Measurements from ENCODE around the gene PC. TPM values are rescaled to one million over a fixed set of nuclear protein-coding genes. Genes with fewer than 3 reads are reported as not detected.

Gene PC
- polyA plus RNA-seq, 4 donors = 44.3 to 58.3 (median 53.0) TPM

GRCh38 chr11:66869567-66869870 lies 88.7 kb downstream of the PC start:
- no peak for DNase-seq (ENCODE audit: low read depth in 4 of 4, low spot score in 2 of 4)

DNA sequence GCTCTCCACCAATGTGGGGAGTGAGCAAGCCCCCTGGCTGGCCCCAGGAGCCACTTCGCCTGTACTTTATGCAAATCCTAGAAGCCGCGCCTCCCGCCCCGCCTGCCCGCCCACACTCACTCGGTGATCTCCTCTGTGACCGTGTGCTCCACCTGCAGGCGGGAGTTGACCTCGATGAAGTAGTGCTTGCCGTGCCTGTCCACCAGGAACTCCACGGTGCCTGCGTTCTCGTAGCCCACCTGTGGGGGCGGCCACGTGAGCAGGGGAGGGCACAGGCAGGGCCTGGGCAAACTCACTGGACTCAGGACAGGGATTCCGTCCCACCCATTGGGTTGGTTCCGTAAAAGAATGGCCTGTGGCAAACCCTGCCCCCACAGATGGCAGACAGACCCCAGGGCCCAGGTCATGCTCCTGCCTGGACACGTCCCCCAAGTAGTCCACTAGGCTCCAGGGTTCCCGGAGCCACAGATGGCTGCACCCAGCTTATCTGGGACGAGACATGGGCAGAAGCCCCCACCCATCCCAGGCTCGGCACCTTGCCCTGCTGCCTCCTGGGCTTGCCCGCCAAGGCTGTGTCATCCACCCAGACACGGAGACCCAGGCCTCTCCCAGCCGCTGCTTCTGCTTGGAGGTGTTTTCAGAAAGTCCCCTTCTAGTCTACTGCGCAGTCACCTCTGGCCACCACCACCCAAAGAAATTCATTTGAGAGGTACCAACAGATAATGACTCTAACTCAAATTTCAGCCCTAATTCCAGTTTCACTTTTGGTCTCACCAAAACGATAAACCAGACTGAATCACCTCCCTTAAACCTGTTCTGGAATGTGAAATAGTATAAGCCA lies 89.2 kb downstream of the PC start:
- no peak for DNase-seq (ENCODE audit: low read depth in 4 of 4, low spot score in 2 of 4)

- DNase-seq (ENCODE audit: low read depth in 4 of 4, low spot score in 2 of 4) = no peak
These were observed 90.0 kb downstream of the PC start for GRCh38 chr11:66868082-66868725.

DNA sequence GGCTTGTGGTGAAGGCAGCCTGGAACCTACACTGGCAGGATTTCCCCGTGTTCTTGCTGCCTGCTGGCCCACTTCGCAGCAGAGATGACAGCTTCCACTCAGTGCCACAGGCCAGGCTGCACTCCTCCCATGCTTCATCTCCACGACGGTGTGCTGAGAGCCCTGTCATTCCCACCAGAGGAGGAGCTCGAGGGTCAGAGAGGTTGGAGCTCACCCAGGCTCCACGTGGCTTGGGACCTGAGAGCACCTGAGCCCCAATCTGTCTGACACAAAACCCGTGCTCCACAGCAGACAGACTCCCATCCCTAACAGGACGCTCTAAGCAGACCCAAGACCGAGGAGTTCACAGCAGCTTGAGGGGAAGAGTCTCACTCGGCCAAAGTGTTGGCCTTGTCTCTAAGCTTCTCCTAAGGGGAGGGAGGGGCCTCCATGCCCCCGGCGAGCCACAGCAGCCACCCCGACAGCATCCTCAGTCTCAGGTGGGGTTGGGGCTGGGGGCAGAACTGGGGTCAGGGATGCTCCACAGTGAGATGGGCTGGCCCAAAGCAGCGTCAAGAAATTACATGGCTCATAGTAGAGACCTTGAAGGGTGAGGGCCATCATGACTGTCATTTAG lies 90.7 kb downstream of the PC start:
- DNase-seq (ENCODE audit: low read depth in 4 of 4, low spot score in 2 of 4) = no peak

GRCh38 chr11:66866511-66866986 lies 91.6 kb downstream of the PC start:
- no peak for DNase-seq (ENCODE audit: low read depth in 4 of 4, low spot score in 2 of 4)

DNA sequence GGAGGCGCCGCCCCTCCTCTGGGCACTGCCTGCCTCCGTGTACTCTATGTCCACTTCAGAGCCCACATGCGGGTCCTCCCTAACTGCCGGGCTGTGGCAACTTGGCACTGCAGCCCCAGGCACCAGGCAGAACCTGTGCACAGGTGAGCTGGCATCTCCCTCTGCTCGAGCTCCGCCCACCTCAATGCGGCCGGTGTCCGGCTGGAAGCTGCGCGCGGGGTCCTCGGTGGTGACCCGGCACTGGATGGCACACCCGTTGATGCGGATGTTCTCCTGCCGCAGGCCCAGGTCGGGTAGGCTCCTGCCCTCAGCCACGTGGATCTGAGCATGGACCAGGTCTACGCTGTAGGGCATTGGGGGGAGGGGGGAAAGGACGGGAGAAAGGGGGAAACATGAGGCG lies 92.2 kb downstream of the PC start:
- DNase-seq (ENCODE audit: low read depth in 4 of 4, low spot score in 2 of 4) = no peak

- DNase-seq (ENCODE audit: low read depth in 4 of 4, low spot score in 2 of 4) = no peak
These were observed 93.1 kb downstream of the PC start for GRCh38 chr11:66864924-66865697.

- no peak for DNase-seq (ENCODE audit: low read depth in 4 of 4, low spot score in 2 of 4)
These were observed 93.8 kb downstream of the PC start for GRCh38 chr11:66864172-66864901.

- DNase-seq (ENCODE audit: low read depth in 4 of 4, low spot score in 2 of 4) = no peak
These were observed 94.6 kb downstream of the PC start for GRCh38 chr11:66863428-66864125.

DNA sequence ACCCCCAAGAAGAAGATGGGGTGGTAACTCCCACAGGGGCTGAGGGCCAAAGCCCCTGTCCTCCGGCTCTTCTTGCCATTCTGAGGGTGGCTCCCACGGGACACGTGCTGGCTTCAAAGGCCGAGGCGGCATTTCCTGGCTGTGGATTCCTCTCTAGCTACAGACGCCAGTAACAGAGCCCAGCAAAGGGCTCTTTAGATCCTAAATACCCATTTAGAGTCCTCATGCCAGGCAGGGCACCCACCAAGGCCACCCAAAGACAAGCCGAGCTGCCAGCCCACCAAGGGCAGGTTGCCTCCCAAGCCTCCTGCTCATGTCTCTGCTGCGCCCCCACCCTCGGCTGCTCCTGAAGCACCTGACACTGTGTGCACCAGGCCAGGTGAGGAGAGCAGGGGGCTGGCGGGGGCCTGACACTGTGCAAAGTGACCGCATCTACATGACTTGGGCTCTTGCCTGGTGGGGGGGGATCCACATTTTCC lies 95.6 kb downstream of the PC start:
- DNase-seq (ENCODE audit: low read depth in 4 of 4, low spot score in 2 of 4) = no peak

DNA sequence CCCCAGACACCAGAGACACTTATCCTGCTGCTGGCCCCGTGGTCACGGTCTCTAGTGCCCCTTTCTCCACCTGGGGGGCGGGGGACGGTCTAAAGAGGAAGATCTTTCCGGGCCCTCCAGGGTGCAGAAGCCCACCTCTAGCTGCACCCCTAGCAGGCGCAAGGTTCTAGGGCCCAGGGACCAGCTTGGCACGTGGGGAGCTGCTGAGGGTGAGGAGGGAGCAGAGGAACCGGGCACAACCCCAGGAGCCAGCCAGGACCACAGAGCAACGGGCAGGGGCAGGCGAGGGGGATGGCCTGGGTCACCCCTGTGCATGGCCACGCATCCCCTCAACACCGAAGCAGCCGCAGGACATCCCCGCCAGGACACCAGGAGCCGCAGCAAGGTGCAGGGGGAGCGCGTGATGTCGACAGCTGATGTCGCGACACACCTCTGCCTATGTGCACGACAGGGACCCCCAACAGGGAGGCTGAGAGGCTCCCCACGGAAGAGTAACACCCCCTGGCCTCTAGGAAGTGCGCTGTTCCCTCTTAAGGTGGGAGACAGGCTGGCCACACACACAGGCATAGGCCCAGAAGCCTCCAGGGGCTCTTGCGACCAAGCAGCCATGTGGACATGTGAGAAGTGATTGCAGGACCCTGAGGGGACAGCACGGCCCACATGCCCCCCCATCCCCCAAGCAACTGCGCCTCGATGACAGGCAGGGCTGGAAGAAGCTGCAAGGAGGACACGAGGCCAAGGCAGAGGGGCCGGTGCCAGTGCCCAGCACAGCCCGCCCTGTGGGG lies 96.2 kb downstream of the PC start:
- DNase-seq (ENCODE audit: low read depth in 4 of 4, low spot score in 2 of 4) = no peak

DNA sequence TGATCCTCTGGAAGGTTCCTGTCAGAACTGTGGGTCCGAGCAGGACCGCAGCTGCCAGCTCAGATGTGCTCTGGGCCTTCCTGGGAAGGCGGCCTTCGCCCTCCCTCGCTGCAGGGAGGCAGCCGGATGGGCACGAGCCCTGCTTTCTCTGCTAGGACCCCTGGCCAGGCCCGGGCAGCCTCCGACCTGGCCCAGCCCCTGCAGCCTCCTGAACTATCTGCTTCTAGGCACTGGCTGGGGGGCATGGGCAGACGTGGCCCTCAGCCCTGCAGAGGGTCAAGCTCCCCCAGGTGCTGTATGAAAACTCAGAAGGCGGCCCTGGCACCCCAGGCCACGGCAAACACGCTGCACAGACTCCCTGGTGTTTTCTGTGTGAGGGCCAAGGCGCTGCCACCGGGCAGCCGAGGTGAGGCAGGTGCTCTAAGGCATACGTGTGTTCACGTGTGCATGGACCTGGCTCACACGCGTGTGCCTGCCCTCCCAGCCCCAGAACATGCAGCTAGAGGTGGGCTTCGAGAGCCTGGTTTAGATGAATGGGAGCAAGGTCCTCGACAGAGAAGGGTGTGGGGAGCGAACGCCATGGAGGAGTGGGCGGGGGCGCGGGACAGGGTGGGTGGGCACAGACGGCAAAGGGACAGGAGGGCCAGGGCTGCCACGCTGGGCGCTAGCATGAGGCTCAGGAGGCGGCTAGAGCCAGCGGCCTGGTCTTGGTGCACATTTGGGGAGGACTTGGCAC lies 97.0 kb downstream of the PC start:
- DNase-seq (ENCODE audit: low read depth in 4 of 4, low spot score in 2 of 4) = no peak

- DNase-seq (ENCODE audit: low read depth in 4 of 4, low spot score in 2 of 4) = no peak
These were observed 97.7 kb downstream of the PC start for GRCh38 chr11:66860449-66860831.

DNA sequence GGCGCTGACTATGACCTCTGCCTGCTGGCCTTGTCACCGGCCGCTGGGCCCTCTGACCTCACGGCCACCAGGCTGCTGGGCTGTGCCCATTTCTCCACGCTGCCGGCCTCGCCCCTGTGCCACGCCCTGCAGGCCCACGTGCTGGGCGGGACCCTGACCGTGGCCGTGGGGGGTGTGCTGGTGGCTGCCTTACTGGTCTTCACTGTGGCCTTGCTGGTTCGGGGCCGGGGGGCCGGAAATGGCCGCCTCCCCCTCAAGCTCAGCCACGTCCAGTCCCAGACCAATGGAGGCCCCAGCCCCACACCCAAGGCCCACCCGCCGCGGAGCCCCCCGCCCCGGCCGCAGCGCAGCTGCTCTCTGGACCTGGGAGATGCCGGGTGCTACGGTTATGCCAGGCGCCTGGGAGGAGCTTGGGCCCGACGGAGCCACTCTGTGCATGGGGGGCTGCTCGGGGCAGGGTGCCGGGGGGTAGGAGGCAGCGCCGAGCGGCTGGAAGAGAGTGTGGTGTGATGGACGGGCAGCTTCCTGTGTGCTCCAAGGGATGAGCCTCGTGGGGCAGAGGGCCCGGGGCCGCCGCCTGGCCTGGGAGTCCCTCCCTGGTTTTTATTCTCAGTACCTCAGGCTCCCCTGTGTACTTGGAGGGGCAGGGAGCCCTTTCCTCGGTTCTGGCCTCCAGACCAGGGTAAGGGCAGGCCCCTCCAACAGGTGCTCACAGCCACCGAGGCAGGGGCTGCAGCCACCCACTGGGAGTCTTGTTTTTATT lies 98.3 kb downstream of the PC start:
- no peak for DNase-seq (ENCODE audit: low read depth in 4 of 4, low spot score in 2 of 4)

DNA sequence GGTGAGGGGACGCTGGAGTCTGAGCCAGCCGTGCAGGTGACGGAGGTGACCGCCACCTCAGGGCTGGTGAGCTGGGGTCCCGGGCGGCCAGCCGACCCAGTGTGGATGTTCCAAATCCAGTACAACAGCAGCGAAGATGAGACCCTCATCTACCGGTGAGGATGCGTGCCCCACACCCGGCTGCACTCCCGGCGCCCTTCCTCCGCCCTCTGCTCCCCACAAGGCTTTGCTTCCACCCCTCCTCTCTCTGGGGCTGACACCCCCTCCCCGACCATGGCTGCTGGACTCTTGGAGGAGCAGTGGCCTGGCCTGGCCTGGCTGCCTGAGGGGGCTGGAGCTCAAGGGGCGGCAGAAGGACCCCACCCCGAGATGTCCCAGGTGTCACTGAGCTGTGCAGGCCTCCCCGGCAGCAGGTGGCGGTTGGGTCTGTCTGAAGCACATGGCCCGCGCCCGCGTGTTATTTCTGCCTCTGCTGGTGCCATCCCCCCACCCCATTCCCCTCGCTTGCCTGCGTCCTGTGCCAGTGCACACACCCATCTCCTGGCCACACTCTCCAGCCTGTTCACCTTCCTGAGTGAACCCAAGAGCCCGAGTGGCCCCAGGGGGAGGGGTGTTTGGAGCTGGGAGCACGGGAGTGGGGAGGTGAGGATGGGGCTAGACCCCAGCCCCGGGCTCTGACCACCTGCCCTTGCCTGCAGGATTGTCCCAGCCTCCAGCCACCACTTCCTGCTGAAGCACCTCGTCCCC lies 99.1 kb downstream of the PC start:
- no peak for DNase-seq (ENCODE audit: low read depth in 4 of 4, low spot score in 2 of 4)

DNA sequence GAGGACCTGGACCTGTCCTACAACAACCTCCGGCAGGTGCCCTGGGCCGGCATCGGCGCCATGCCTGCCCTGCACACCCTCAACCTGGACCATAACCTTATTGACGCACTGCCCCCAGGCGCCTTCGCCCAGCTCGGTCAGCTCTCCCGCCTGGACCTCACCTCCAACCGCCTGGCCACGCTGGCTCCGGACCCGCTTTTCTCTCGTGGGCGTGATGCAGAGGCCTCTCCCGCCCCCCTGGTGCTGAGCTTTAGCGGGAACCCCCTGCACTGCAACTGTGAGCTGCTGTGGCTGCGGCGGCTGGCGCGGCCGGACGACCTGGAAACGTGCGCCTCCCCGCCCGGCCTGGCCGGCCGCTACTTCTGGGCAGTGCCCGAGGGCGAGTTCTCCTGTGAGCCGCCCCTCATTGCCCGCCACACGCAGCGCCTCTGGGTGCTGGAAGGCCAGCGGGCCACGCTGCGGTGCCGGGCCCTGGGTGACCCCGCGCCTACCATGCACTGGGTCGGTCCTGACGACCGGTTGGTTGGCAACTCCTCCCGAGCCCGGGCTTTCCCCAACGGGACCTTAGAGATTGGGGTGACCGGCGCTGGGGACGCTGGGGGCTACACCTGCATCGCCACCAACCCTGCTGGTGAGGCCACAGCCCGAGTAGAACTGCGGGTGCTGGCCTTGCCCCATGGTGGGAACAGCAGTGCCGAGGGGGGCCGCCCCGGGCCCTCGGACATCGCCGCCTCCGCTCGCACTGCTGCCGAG lies 99.8 kb downstream of the PC start:
- DNase-seq (ENCODE audit: low read depth in 4 of 4, low spot score in 2 of 4) = no peak

Measured in left renal cortex interstitium (tissue), 4 donors.